ENCODE data around the gene TULP4.

DNA sequence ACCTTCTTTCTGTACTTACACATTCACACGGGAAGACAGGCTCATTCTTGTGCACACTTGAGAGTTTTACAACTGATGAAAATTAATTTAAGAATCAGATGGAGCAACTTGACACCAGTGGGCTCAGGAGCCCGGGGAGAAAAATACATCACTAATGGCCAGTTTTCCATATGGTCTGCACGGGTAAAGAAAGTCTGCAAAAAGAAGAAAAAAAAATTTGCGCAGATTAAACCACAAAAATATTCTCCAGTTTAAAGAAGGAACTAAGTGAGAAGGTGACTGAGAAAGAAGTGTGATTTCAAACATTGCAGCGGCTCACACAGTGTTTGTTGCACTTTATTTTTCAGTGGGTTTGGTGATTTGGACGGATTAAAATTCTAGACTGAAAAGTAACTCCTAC, at the start of gene TULP4:
- TF ChIP-seq YY1 (IDR thresholded peaks at IDR 0.05; ENCODE audit: low read depth) (no peak), TAF1 (IDR thresholded peaks at IDR 0.05; ENCODE audit: low read depth) (no peak), EP300 (IDR thresholded peaks at IDR 0.05; ENCODE audit: borderline replicate concordance) (no peak)
- TF ChIP-seq, protein P1, sequence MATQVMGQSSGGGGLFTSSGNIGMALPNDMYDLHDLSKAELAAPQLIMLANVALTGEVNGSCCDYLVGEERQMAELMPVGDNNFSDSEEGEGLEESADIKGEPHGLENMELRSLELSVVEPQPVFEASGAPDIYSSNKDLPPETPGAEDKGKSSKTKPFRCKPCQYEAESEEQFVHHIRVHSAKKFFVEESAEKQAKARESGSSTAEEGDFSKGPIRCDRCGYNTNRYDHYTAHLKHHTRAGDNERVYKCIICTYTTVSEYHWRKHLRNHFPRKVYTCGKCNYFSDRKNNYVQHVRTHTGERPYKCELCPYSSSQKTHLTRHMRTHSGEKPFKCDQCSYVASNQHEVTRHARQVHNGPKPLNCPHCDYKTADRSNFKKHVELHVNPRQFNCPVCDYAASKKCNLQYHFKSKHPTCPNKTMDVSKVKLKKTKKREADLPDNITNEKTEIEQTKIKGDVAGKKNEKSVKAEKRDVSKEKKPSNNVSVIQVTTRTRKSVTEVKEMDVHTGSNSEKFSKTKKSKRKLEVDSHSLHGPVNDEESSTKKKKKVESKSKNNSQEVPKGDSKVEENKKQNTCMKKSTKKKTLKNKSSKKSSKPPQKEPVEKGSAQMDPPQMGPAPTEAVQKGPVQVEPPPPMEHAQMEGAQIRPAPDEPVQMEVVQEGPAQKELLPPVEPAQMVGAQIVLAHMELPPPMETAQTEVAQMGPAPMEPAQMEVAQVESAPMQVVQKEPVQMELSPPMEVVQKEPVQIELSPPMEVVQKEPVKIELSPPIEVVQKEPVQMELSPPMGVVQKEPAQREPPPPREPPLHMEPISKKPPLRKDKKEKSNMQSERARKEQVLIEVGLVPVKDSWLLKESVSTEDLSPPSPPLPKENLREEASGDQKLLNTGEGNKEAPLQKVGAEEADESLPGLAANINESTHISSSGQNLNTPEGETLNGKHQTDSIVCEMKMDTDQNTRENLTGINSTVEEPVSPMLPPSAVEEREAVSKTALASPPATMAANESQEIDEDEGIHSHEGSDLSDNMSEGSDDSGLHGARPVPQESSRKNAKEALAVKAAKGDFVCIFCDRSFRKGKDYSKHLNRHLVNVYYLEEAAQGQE (IDR thresholded peaks at IDR 0.05; ENCODE audit: low read depth), result no peak
